ENCODE results near the gene FMN1. TPM values are rescaled to one million over a fixed set of nuclear protein-coding genes. Genes with fewer than 3 reads are reported as not detected.

Gene FMN1
- total and polyA plus RNA-seq, 10 donors: 0.43 to 42.1 (median 8.6) TPM

GRCh38 chr15:33242165-33242564 lies 47.7 kb upstream of the FMN1 start:
- DNase-seq: no peak
- 36 to 78% (median 69%) methylated on average over 1 of the region's 1 CpG for WGBS, 5 donors
- intact Hi-C loops (cut with DNase I; ENCODE audit: low total_unique reads): no loop called here
- TF ChIP-seq POLR2A (IDR thresholded peaks at IDR 0.05) (no peak), POLR2AphosphoS5 (IDR thresholded peaks at IDR 0.05) (no peak), CTCF (IDR thresholded peaks at IDR 0.05 in 8 of 11, conservative IDR thresholded peaks at IDR 0.05 in 3 of 11) (no peak)
- Histone ChIP-seq H3K36me3 (no peaks in the 10 kb centered on the region), H3K4me3 (no peak overlapping the region), H3K27me3 (replicated peaks in 1 of 7) (peaks cover 0 to 6% (median 0%) of the 10 kb centered on the region in 7 donors), H3K9me3 (no peaks in the 10 kb centered on the region), H3K4me1 (no peaks in the 10 kb centered on the region), H3K27ac (no peak overlapping the region)

- Histone ChIP-seq H3K4me3 (no peak overlapping the region), H3K4me1 (no peaks in the 10 kb centered on the region), H3K9me3 (no peaks in the 10 kb centered on the region), H3K27ac (no peak overlapping the region), H3K27me3 (replicated peaks in 1 of 7) (peaks cover 0 to 17% (median 0%) of the 10 kb centered on the region in 7 donors), H3K36me3 (no peaks in the 10 kb centered on the region)
- no peak for TF ChIP-seq POLR2A (IDR thresholded peaks at IDR 0.05)
- no peak for DNase-seq
- intact Hi-C loops (cut with DNase I; ENCODE audit: low total_unique reads): no loop called here
- WGBS, 5 donors: 80 to 90% (median 88%) methylated on average over 4 of the region's 4 CpGs
These were observed 42.5 kb upstream of the FMN1 start for GRCh38 chr15:33236841-33237509.

- H3K4me3 ChIP-seq: no peak overlapping the region
- H3K27ac ChIP-seq: no peak overlapping the region
- H3K36me3 ChIP-seq: no peaks in the 10 kb centered on the region
- DNase-seq: no peak
- WGBS, 5 donors: 51 to 65% (median 56%) methylated on average over 5 of the region's 5 CpGs
- H3K27me3 ChIP-seq (replicated peaks in 1 of 7): peaks cover 0 to 17% (median 0%) of the 10 kb centered on the region in 7 donors
- intact Hi-C loops (cut with DNase I; ENCODE audit: low total_unique reads): no loop called here
- H3K4me1 ChIP-seq: no peaks in the 10 kb centered on the region
- H3K9me3 ChIP-seq: no peaks in the 10 kb centered on the region
- TF ChIP-seq POLR2A (IDR thresholded peaks at IDR 0.05) (no peak), POLR2AphosphoS5 (IDR thresholded peaks at IDR 0.05) (no peak), CTCF (IDR thresholded peaks at IDR 0.05 in 8 of 11, conservative IDR thresholded peaks at IDR 0.05 in 3 of 11) (peak in 3 of 11 experiments; percentile 0 to 16 (median 8))
These were observed 39.5 kb upstream of the FMN1 start for GRCh38 chr15:33234020-33234461.

- peaks cover 0 to 11% (median 0%) of the 10 kb centered on the region in 6 donors for H3K4me1 ChIP-seq
- no peak overlapping the region for H3K4me3 ChIP-seq
- TF ChIP-seq POLR2AphosphoS5 (IDR thresholded peaks at IDR 0.05) (peak in 1 of 3 donors; percentile 49), POLR2A (IDR thresholded peaks at IDR 0.05) (no peak), CTCF (IDR thresholded peaks at IDR 0.05 in 8 of 11, conservative IDR thresholded peaks at IDR 0.05 in 3 of 11) (peak in 7 of 11 experiments; percentile 24 to 60 (median 45))
- H3K36me3 ChIP-seq: no peaks in the 10 kb centered on the region
- 70 to 86% (median 74%) methylated on average over 3 of the region's 3 CpGs for WGBS, 5 donors
- H3K27ac ChIP-seq: no peak overlapping the region
- no peaks in the 10 kb centered on the region for H3K9me3 ChIP-seq
- intact Hi-C loops (cut with DNase I; ENCODE audit: low total_unique reads): no loop called here
- no peak for DNase-seq
- peaks cover 0 to 4% (median 0%) of the 10 kb centered on the region in 7 donors for H3K27me3 ChIP-seq (replicated peaks in 1 of 7)
These were observed 32.2 kb upstream of the FMN1 start for GRCh38 chr15:33226559-33227181.
